ENCODE data around the gene FBN1.

The FBN1 gene

DNA sequence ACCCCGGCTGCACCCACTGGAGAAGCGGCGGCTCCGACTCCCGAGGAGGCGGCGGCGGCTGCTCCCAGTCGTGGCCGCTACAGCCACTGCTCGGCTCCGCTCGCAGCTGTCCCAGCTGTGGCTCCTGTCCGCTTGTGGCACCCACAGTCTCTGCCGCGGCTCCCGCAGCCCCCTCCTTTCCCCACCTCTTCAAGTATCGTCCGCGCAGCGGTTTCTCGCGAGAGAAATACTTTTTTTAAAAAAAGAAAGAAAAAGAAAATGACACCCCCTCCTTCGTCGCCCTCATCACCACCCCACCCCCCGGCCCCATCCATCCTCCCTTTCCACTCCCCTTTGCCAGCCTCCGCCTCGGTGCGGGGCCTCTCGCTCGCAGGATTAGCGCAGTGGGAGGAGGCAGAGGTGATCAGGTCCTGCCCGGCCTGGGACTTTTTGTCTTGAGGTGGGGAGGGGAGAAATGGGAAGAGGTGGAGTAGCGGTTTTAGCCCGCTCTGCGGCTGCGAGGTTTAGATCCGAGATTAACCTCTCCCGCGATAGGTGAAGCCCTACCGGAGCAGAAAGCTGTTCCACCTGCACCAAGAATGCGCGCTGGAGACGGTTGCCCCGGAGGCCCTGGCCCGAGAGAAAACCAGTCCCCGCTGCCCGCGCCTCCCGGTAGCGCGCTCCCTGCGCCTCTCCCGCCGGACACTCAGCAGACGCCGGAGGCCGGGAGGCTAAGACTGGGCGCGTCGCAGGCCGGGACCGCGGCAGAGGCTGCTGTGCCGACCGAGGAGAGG, at the start of gene FBN1:
FBN1 (minus strand) TSS at position 152 of the 773 bp plus-strand sequence. CDS start 940 bp downstream, outside the sequence.
- in situ Hi-C loops (cut with HindIII; ENCODE audit: low sequenced_read_pairs), result no loop called here

DNA sequence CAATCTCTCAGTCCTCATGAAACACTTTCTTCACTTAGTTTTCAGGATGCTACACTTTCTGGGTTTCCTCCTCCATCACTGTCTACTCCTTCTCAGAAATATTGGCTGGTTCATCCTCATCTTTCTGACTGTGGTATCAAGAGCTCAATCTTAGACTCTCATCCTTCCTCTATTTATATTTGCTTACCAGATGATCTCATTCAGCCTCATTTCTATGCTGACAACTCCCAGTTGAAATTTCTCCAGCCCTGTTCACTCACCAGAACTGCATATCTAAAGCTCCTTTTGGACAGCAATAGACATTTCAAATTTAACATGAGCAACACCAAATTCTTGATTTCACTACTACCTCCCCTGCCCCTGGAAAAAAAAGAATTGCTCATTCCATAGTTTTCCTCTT, 48.0 kb upstream of the FBN1 start:
- in situ Hi-C loops (cut with HindIII; ENCODE audit: low sequenced_read_pairs), result no loop called here

DNA sequence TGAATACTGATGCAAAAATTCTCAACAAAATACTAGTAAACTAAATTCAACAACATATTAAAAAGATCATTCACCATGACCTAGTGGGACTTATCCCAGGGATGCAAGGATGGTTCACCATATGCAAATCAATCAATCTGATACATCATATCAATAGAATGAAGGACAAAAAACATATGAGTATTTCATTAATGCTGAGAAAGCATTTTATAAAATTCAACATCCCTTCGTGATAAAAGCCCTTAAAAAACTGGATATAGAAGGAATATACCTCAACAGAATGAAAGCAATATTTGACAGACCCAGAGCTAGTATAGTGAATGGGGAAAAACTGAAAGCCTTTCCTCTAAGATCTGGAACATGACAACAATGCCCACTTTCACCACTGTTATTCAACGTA, 43.0 kb upstream of the FBN1 start:
- in situ Hi-C loops (cut with HindIII; ENCODE audit: low sequenced_read_pairs), result no loop called here

DNA sequence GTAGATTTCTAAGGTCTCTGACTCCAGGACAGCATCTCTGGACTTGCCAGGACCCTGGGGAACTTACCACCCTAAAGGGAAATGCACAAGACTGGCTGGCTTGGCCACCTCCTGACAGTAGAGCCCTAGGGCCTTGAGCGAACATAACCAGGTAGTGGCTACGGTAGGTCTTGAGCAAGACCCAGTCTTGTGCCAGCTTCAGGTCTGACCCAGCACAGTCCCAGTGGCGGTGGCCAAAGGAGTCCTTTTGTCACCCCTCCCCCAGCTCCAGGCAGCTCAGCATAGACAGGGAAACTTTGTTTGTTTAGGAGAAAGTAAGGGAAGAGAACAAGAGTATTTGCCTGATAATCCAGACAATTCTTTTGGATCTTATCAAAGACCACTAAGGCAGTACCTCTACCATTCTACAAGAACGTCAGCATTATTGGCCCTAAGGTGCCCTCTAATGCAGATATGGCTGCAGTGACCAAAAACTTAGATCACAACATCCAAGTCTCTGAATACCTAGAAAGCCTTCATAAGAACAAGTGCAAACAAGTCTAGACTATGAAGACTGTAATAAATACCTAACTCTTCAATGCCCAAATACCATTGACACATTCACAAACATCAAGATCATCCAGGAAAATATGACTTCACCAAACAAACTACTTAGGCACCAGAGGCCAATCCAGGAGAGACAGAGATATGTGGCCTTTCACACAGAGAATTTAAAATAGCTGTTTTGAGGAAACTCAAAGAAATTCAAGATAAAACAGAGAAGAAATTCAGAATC, 38.7 kb upstream of the FBN1 start:
- in situ Hi-C loops (cut with HindIII; ENCODE audit: low sequenced_read_pairs), result no loop called here

DNA sequence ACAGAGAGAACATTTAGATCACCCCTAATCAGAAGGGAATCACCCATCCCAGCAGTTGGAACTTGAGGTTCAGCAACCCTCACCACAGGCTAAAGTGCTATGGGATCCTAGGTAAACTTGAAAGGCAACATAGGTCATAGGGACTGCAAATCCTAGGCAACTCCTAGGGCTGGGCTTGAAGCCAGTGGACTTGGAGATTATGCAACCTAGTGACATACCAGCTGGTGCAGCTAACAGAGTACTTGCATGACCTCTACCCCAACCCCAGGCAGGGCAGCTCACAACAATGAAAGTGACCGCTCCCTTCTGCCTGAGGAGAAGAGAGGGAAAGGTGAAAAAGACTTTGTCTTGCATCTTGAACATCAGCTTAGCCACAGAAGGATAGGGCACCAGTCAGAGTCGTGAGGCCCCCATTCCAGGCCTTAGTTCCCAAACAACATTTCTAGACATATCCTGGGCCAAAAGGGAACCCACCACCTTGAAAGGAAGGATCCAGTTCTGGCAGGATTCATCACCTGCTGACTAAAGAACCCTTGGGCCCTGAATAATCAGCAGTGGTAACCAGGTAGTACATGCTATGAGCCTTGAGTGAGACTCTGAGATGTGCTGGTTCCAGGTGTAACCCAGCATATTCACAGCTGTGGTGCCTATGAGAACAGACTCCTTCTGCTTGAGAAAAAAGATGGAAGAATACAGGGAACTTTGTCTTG, 37.6 kb upstream of the FBN1 start:
- in situ Hi-C loops (cut with HindIII; ENCODE audit: low sequenced_read_pairs), result no loop called here

DNA sequence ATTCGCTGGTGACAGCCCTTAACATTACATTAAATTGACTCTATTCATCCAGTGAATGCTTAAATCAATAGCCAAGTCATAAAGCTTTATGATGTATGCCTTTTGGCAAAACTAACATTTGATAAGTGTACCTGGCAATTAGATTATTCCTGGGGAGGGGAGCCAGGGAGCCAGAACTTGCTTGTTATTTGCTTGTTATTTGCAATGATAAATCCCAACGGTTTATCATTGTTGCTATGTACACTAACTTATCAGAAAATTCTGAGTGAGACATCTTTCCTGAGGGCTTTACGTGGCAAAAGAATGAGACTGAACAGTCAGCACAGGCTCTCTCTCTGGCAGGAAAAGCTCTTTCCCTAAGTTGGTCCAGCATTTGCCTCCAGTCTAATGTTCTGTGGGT, 35.8 kb upstream of the FBN1 start:
- in situ Hi-C loops (cut with HindIII; ENCODE audit: low sequenced_read_pairs), result no loop called here

DNA sequence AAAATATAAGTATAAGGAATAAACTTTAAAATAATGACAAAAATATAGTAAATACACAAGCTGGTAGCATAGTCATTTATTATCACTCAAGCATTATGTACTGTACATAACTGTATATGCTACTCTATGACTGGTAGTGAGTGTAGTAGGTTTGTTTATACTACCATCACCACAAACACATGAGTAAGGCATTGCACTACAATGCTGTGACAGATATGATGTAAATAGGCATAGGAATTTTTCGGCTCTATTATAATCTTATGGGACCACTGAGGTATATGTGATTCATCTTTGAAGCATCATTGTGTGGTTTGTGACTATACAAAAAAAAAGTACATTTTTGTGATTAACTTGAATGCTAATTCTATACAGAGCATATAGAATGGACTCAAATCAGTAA, 35.3 kb upstream of the FBN1 start:
- in situ Hi-C loops (cut with HindIII; ENCODE audit: low sequenced_read_pairs), result no loop called here

DNA sequence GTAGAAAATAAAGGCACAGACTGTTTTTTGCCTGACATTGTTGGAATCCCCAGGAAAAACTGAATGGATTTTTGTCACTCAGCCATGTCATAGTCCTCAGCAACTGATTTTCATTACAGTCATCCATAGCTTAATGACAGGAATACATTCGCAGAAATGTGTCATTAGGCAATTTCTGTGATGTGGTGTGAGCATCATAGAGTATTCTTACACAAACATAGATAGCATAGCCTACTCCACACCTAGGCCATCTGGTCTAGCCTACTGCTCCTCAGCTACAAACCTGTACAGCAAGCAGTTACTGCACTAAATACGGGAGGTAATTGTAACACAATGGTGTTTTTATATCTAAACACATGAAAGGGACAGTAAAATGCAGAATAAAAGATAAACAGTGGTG, 34.4 kb upstream of the FBN1 start:
- in situ Hi-C loops (cut with HindIII; ENCODE audit: low sequenced_read_pairs), result no loop called here

DNA sequence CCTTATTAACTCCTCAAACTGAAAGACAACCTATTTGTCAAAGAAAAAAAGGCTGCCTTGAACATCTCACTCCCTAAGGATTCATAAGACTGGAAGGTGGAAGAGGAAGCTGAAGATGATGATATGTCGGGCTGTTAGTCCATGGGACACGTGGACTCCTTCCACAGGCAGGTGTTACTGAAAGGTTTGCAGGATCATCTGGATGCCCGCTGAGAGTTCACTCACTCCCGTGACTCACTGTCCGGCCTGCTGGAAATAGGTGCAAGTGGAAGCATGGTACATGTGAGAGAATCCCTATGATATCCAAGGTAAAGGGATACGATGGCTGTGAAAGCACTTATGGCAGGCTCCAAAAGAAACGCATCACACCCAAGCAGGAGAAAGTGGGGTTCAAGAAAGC, 33.3 kb upstream of the FBN1 start:
- in situ Hi-C loops (cut with HindIII; ENCODE audit: low sequenced_read_pairs), result no loop called here

DNA sequence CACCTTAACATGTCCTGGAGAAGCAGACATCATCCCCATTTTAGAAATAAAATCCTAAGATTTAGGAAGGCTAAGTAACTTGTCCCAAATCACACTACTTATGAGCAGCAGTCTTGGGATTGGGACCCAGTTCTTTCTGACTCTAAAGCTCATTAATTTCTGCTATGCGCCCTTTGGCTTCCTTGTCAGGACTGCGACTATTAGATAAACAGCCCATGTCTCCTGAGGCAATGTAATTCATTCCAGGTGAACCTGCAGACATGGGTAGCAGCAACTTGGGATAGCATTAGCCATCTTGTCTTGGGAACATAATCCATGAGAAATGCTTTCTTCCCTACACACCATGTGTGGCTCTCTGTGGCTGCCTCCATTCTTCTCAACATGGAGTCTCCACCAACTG, 32.3 kb upstream of the FBN1 start:
- in situ Hi-C loops (cut with HindIII; ENCODE audit: low sequenced_read_pairs), result no loop called here

DNA sequence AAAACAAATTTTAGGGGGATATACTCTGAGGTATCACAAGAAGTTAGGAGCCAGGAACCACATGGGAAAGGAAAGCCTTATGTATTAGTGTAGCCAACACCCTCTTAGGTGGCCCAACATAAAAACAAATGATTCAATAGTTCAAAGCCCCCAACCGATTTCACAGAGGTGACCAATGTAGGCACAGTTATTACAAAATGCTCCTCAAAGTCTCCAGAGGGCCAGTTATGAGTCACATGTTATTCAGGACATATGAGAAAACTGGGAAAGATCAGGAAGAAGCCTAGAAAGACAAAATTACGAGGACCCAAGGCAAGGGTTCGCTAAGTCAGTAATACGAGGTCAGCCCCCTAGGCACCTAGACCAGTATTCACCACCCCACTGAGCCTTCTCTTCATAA, 29.9 kb upstream of the FBN1 start:
- in situ Hi-C loops (cut with HindIII; ENCODE audit: low sequenced_read_pairs), result no loop called here

DNA sequence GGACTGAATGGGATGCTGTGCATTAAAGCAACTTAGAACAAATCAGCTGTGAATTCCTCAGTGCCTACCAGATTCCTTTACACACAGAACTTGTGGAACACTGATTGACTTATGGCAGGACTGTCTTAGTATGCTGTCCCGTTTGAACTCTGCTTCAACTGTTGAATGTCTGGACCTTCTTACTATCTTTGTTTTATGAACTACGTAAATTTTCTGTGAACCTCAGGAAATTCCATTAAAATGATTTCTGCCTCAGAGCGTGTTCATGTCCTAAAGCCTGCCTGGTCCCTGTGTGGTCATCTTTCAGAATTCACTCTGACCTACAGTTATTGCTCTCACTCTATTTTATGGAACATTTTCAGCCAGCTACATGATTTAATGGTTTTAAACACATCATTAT, 29.4 kb upstream of the FBN1 start:
- in situ Hi-C loops (cut with HindIII; ENCODE audit: low sequenced_read_pairs), result no loop called here

DNA sequence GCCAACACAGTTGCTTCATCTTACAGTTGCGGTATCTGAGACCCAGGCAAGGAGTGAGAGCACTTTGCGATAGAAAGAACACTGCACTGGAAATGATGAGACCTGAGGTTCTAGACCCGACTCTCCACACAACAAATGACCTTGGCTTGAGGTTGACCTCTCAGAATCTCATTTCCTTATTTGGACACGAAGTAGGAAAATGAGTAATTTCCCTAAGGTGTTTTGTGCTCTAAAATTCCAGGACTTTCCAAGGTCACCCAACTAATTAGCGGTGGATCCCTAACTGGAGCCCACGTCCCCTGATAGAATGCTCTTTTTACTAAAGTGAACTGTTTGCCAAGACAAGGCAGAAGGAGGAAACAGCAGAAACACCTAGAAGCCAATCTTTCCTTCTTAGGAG, 26.7 kb upstream of the FBN1 start:
- in situ Hi-C loops (cut with HindIII; ENCODE audit: low sequenced_read_pairs), result no loop called here

DNA sequence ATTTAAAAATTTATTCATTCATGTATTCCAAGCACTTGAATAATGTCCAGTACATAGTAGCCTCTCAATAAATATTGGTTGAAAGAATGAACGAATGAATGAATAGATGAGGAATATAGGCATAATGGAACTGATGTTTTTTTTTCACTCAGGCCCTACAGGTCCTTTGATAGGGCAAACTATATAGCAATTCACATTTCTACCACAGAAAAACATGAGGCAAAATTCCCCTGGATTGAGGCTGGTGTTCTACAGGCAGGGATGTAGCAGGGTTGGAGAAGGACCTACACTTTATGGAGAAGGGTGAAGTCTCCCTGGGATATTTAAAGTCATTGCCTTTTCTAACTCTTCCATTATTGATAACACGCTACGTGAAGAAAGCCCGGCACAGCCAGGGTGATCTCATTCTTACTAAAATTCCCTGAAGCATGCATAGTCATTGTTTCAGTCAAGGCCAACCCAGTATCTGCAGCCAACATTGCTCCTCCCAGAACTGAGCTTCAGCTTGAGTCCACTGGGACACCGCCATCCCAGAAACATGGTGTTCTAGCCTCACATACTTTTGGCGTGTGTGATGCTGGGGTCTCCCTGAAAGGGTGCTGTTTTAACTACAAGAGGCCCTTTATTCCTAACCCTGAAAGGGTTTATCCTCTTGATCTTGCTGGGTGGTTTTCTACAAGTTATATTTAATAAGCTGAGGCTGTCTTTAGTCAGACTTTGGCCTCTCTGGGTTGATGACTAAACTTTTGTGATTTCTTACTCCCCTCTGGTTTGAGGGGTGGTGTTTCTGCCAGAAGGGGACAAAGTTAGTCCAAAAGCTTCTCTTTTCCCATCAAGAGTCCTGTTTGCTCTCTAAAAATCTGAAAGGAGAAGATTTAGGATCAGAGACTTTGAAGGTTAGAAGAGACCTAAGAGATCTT, 25.9 kb upstream of the FBN1 start:
- in situ Hi-C loops (cut with HindIII; ENCODE audit: low sequenced_read_pairs), result no loop called here

DNA sequence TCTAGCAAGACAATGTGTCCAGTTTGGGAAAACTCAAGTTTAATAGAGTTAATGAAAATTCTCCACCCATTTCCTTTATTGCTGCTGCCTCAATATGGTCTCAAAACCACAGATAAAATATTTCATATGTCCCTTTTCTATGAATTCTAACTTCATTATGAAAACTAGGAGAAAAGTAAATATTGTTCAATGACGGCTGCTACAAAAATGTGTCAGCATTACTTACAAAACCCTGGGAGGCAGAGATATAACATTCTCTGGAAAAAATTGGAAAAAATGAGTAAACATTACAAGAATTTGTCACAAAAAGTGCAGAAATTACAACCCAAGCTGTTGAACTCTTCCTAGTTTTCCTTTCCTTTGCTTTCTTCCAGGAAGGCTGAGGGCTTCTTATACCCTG, 22.2 kb upstream of the FBN1 start:
- in situ Hi-C loops (cut with HindIII; ENCODE audit: low sequenced_read_pairs), result no loop called here

DNA sequence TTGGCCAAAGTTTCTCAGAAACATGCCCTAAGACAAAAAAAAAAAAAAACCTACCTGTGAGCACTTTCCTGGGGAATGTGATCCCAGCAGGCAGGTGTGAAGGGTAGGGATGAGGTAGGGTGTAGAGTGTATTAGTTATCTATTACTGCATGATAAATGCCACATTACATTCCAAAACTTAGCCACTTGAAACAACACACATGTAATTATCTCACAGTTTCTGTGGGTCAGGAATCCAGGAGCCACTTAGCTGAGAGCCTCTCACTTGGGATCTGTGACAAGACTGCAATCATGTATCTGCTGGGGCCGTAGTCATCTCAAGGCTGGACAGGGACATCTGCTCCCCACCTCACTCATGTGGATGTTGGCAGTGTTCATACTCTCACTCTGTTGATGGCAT, 18.9 kb upstream of the FBN1 start:
- in situ Hi-C loops (cut with HindIII; ENCODE audit: low sequenced_read_pairs), result no loop called here

DNA sequence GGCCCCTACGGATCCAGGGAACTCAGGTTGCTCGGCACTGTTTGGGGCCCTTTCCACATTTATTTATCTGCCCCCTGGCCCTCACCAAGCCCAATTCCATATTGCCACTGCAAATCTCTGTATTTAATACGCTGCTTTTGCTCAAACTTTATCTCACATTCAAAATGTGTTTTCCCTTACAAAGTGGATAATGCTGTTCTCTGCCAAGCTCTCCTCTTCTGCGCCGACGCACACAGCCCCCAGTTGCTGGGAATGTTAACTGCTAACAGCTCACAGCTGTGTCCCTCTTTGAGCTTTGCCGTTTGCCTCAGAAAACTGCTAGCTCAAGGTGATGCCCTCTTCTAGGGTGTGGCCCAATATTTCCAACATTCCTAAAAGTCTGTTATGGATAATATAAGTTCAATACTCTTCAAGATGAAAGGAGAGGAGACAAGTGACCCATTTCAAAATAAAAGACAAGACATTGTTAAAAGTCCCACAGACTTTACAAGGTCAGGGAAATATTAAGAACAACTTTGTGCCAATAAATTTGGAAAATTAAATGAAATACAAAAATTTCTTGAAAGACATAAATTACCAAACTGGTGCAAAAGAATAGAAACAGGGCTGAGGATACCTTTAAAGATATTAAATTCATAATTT, 12.6 kb upstream of the FBN1 start:
- in situ Hi-C loops (cut with HindIII; ENCODE audit: low sequenced_read_pairs), result no loop called here

DNA sequence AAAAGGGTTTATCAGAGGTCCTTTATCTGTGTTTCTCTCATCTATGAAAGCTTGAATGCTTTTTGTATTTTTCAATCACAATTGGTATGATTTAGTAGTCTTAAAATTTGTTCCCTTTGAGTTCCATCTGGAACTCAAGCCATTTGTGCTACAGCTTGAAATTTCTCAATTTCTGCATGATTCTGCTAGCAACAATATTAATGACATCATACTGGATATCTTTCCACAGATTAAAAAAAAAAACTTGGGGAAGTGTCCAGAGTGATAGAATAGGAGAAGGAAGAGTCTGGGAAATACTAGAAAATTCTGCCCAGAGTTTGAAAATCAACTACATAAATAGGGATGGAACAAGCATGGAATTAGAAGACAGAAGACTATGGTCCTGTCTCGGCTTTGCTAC, 9.3 kb upstream of the FBN1 start:
- in situ Hi-C loops (cut with HindIII; ENCODE audit: low sequenced_read_pairs), result no loop called here

DNA sequence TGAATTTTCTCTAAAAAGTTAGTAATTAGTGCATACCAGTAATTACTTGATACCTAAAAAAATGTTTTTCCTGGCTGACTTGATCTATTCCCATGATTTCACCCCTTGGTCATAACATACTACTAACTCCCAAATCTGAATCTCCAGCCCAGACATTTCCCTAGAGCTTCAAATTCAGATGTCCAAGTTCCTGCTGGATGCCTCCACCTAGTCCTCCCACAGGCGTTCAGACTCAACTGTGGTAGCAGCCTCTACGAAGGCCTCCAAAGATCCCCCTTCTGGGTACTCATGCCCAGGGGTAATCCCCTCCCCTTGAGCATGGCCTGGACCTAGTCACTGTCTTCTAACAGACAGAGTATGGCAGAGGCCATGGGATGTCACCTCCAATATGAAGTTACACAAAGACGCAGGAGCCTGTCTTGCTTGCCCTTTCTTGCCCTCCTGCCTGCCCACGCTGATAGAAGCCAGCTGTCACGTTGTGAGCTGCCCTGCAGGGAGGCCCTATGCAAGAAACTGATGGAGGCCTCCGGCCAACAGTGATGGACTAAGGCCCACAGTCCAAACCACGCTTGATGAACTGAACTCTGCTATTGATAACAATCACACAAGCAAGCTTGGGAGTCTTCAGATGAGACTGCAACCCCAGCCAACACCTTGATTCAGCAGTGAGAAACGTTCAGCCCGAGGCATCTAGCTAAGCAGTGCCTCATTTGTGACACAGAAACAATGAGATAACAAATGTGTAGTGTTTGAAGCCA, 8.6 kb upstream of the FBN1 start:
- in situ Hi-C loops (cut with HindIII; ENCODE audit: low sequenced_read_pairs), result no loop called here

DNA sequence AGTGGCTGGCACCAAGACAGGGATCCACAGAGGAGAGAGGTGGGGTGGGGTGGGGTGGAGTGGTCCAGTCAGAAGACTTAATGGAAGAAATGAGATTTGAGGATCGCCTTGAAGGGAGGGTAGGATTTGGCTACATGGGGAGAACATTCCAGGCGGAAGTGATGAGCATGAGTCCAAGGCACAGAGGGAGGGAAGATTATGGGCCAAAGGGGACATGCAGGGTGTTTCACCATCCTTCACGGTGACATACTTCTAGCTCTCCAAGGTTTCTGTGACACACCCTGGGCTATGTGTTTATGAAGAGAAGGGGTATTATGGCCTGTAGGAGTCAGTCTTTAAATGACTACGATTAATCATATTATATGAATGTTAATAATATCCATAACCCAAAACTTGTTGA, 7.7 kb upstream of the FBN1 start:
- in situ Hi-C loops (cut with HindIII; ENCODE audit: low sequenced_read_pairs), result no loop called here
